Measurements from ENCODE around the gene PPM1F. TPM values are rescaled to one million over a fixed set of nuclear protein-coding genes. Genes with fewer than 3 reads are reported as not detected.

PPM1F gene
- total and polyA plus RNA-seq, 3 experiments from 2014 or later: 9.2 to 29.1 (median 25.4) TPM

- Mint-ChIP-seq H3K36me3 (peaks cover 0 to 8% (median 3%) of the 10 kb centered on the region in 3 donors), H3K27me3 (no peaks in the 10 kb centered on the region), H3K4me3 (no peak overlapping the region), H3K9me3 (no peaks in the 10 kb centered on the region), H3K4me1 (no peaks in the 10 kb centered on the region), H3K27ac (no peak overlapping the region)
- Histone ChIP-seq H3K4me3 (ENCODE audit: low read length) (no peak overlapping the region), H3K9me3 (ENCODE audit: low read length) (no peaks in the 10 kb centered on the region), H3K27ac (ENCODE audit: low read depth, low read length) (no peak overlapping the region), H3K27me3 (ENCODE audit: insufficient read depth, low read length, poor library complexity, severe bottlenecking) (no peaks in the 10 kb centered on the region), H3K36me3 (ENCODE audit: insufficient read depth, low read length) (no peaks in the 10 kb centered on the region), H3K4me1 (ENCODE audit: insufficient read depth, low read length) (no peaks in the 10 kb centered on the region)
- CTCF ChIA-PET: interaction anchor here (0.7 to 3.8 kb wide), 4 partner anchors 15 to 31 kb away, joined by 3 to 15 read pairs (median 4); partner anchors contain the start of gene PPM1F
- POLR2A ChIA-PET: no interaction called here
- no peak for DNase-seq
These were observed 30.1 kb downstream of the PPM1F start for GRCh38 chr22:21922370-21923162.

DNA sequence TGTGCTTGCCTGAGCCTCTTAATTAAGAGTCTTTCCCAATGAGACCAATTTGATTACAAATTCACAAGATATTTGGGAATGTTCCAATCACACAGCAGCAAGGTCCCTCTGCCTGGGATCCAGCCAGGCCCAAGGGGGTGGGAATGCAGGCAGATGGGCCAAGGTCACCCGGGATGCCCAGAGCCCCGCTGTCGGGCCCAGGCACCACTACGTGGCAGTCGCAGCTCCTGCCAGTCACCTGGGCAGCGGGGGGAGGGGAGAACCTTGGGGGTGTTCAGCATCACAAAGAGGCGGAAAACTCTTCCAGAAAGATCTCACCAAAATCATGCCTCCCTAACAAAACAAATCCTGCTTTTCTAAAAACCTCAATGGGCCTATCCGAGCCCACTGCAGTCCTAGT is 30.9 kb downstream of the PPM1F start:
- POLR2A ChIA-PET: no interaction called here
- Histone ChIP-seq H3K4me1 (ENCODE audit: insufficient read depth, low read length) (no peaks in the 10 kb centered on the region), H3K9me3 (ENCODE audit: low read length) (no peaks in the 10 kb centered on the region), H3K27me3 (ENCODE audit: insufficient read depth, low read length, poor library complexity, severe bottlenecking) (no peaks in the 10 kb centered on the region), H3K36me3 (ENCODE audit: insufficient read depth, low read length) (no peaks in the 10 kb centered on the region), H3K4me3 (ENCODE audit: low read length) (no peak overlapping the region), H3K27ac (ENCODE audit: low read depth, low read length) (no peak overlapping the region)
- Mint-ChIP-seq H3K4me3 (no peak overlapping the region), H3K27me3 (no peaks in the 10 kb centered on the region), H3K36me3 (peaks cover 0 to 8% (median 3%) of the 10 kb centered on the region in 3 donors), H3K27ac (no peak overlapping the region), H3K9me3 (no peaks in the 10 kb centered on the region), H3K4me1 (no peaks in the 10 kb centered on the region)
- CTCF ChIA-PET: interaction anchor here (3.8 kb wide), 1 partner anchor 16 kb away, joined by 15 read pairs; no protein-coding TSS in a partner anchor
- DNase-seq: no peak

GRCh38 chr22:21921184-21921721 is 31.4 kb downstream of the PPM1F start:
- CTCF ChIA-PET: interaction anchor here (3.8 kb wide), 1 partner anchor 16 kb away, joined by 15 read pairs; no protein-coding TSS in a partner anchor
- H3K4me1 Mint-ChIP-seq: no peaks in the 10 kb centered on the region
- POLR2A ChIA-PET: no interaction called here
- H3K27me3 Mint-ChIP-seq: no peaks in the 10 kb centered on the region
- Histone ChIP-seq H3K36me3 (ENCODE audit: insufficient read depth, low read length) (no peaks in the 10 kb centered on the region), H3K4me3 (ENCODE audit: low read length) (no peak overlapping the region), H3K27ac (ENCODE audit: low read depth, low read length) (no peak overlapping the region), H3K27me3 (ENCODE audit: insufficient read depth, low read length, poor library complexity, severe bottlenecking) (no peaks in the 10 kb centered on the region), H3K4me1 (ENCODE audit: insufficient read depth, low read length) (no peaks in the 10 kb centered on the region), H3K9me3 (ENCODE audit: low read length) (no peaks in the 10 kb centered on the region)
- H3K4me3 Mint-ChIP-seq: no peak overlapping the region
- DNase-seq: no peak
- no peaks in the 10 kb centered on the region for H3K9me3 Mint-ChIP-seq
- peak overlapping the region in 1 of 8 donors; percentile 37 for H3K27ac Mint-ChIP-seq
- peaks cover 0 to 8% (median 3%) of the 10 kb centered on the region in 3 donors for H3K36me3 Mint-ChIP-seq

GRCh38 chr22:21920341-21921183 is 32.1 kb downstream of the PPM1F start:
- CTCF ChIA-PET: interaction anchor here (3.8 kb wide), 1 partner anchor 17 kb away, joined by 15 read pairs; no protein-coding TSS in a partner anchor
- no peaks in the 10 kb centered on the region for H3K9me3 ChIP-seq (ENCODE audit: low read length)
- Mint-ChIP-seq H3K27ac (peak overlapping the region in 1 of 8 donors; percentile 24), H3K4me1 (no peaks in the 10 kb centered on the region), H3K27me3 (no peaks in the 10 kb centered on the region), H3K36me3 (peaks cover 0 to 6% (median 3%) of the 10 kb centered on the region in 3 donors), H3K4me3 (no peak overlapping the region), H3K9me3 (no peaks in the 10 kb centered on the region)
- H3K4me3 ChIP-seq (ENCODE audit: low read length): no peak overlapping the region
- H3K27me3 ChIP-seq (ENCODE audit: insufficient read depth, low read length, poor library complexity, severe bottlenecking): no peaks in the 10 kb centered on the region
- no peaks in the 10 kb centered on the region for H3K4me1 ChIP-seq (ENCODE audit: insufficient read depth, low read length)
- POLR2A ChIA-PET: no interaction called here
- H3K27ac ChIP-seq (ENCODE audit: low read depth, low read length): no peak overlapping the region
- no peaks in the 10 kb centered on the region for H3K36me3 ChIP-seq (ENCODE audit: insufficient read depth, low read length)
- no peak for DNase-seq

DNA sequence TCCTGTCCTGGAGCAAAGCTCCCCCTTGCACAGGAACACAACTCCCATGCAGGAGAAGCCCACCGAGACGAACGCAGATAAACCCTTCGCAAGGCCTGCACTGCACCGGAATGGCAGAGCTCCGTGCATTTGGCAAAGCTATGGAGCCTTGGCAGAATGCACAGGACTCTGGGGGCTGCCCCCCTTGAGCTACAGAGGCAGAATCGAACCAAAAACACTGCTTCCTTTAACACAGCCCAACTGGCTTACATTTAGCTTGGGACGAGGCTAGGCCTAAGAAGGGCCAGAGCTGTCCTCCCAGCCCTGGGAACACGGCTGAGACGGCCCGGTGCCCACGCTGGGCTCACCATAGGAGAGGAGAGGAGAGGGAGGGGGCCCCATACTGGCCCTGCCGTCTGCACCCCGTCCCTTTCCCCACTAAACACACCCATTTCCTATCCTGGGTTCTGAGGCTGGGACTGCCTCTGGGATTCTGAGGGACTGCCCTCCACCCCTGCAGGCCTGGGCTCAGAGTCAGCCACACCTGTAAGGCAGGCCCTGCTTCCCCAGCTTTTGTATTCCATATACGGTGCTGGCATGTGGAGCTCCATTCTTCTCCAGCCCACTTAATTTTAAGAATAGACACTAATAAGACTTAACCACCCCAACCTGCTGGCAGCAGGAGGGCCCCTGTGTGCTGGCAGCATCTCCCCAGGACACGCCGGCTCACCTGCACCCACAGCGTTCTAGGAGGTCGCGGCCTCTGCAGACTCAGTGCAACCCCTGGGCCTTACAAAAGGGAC is 32.9 kb downstream of the PPM1F start:
- no peaks in the 10 kb centered on the region for H3K9me3 Mint-ChIP-seq
- CTCF ChIA-PET: interaction anchor here (1.5 to 3.8 kb wide), 2 partner anchors 18 to 31 kb away, joined by 3 to 15 read pairs; no protein-coding TSS in a partner anchor
- no peak overlapping the region for H3K4me3 Mint-ChIP-seq
- H3K4me1 Mint-ChIP-seq: no peaks in the 10 kb centered on the region
- POLR2A ChIA-PET: interaction anchor here (0.6 to 0.7 kb wide), 2 partner anchors 20 to 25 kb away, joined by 3 to 5 read pairs; no protein-coding TSS in a partner anchor
- peaks cover 0 to 3% (median 0%) of the 10 kb centered on the region in 3 donors for H3K36me3 Mint-ChIP-seq
- DNase-seq: peak in 1 of 5 donors; percentile 25
- Histone ChIP-seq H3K36me3 (ENCODE audit: insufficient read depth, low read length) (no peaks in the 10 kb centered on the region), H3K4me1 (ENCODE audit: insufficient read depth, low read length) (no peaks in the 10 kb centered on the region), H3K27ac (ENCODE audit: low read depth, low read length) (no peak overlapping the region), H3K27me3 (ENCODE audit: insufficient read depth, low read length, poor library complexity, severe bottlenecking) (no peaks in the 10 kb centered on the region), H3K4me3 (ENCODE audit: low read length) (no peak overlapping the region), H3K9me3 (ENCODE audit: low read length) (no peaks in the 10 kb centered on the region)
- no peak overlapping the region for H3K27ac Mint-ChIP-seq
- H3K27me3 Mint-ChIP-seq: no peaks in the 10 kb centered on the region

GRCh38 chr22:21918466-21919185 is 34.0 kb downstream of the PPM1F start:
- Histone ChIP-seq H3K4me1 (ENCODE audit: insufficient read depth, low read length) (no peaks in the 10 kb centered on the region), H3K27me3 (ENCODE audit: insufficient read depth, low read length, poor library complexity, severe bottlenecking) (no peaks in the 10 kb centered on the region), H3K27ac (ENCODE audit: low read depth, low read length) (no peak overlapping the region), H3K4me3 (ENCODE audit: low read length) (no peak overlapping the region), H3K9me3 (ENCODE audit: low read length) (no peaks in the 10 kb centered on the region), H3K36me3 (ENCODE audit: insufficient read depth, low read length) (no peaks in the 10 kb centered on the region)
- peaks cover 0 to 2% (median 0%) of the 10 kb centered on the region in 3 donors for H3K36me3 Mint-ChIP-seq
- DNase-seq: peak in 1 of 5 donors; percentile 28
- no peak overlapping the region for H3K4me3 Mint-ChIP-seq
- POLR2A ChIA-PET: interaction anchor here (0.7 kb wide), 1 partner anchor 24 kb away, joined by 3 read pairs; no protein-coding TSS in a partner anchor
- H3K9me3 Mint-ChIP-seq: no peaks in the 10 kb centered on the region
- H3K4me1 Mint-ChIP-seq: no peaks in the 10 kb centered on the region
- CTCF ChIA-PET: interaction anchor here (1.5 to 3.8 kb wide), 2 partner anchors 19 to 32 kb away, joined by 3 to 15 read pairs; no protein-coding TSS in a partner anchor
- H3K27ac Mint-ChIP-seq: peak overlapping the region in 1 of 8 donors; percentile 43
- no peaks in the 10 kb centered on the region for H3K27me3 Mint-ChIP-seq

- Histone ChIP-seq H3K27me3 (ENCODE audit: insufficient read depth, low read length, poor library complexity, severe bottlenecking) (no peaks in the 10 kb centered on the region), H3K4me1 (ENCODE audit: insufficient read depth, low read length) (no peaks in the 10 kb centered on the region), H3K36me3 (ENCODE audit: insufficient read depth, low read length) (no peaks in the 10 kb centered on the region), H3K4me3 (ENCODE audit: low read length) (no peak overlapping the region), H3K9me3 (ENCODE audit: low read length) (no peaks in the 10 kb centered on the region), H3K27ac (ENCODE audit: low read depth, low read length) (no peak overlapping the region)
- CTCF ChIA-PET: interaction anchor here (1.5 kb wide), 1 partner anchor 33 kb away, joined by 3 read pairs; no protein-coding TSS in a partner anchor
- Mint-ChIP-seq H3K9me3 (no peaks in the 10 kb centered on the region), H3K36me3 (peaks cover 0 to 2% (median 0%) of the 10 kb centered on the region in 3 donors), H3K4me1 (no peaks in the 10 kb centered on the region), H3K27ac (no peak overlapping the region), H3K27me3 (no peaks in the 10 kb centered on the region), H3K4me3 (peak overlapping the region in 1 of 7 donors; percentile 9)
- peak in 1 of 5 donors; percentile 26 for DNase-seq
- POLR2A ChIA-PET: interaction anchor here (0.6 kb wide), 1 partner anchor 42 kb away, joined by 3 read pairs; no protein-coding TSS in a partner anchor
These were observed 34.7 kb downstream of the PPM1F start for GRCh38 chr22:21917959-21918261.
